Neural progenitor cell (in vitro differentiated cells): ENCODE measurements around the gene SEPTIN11.

Experiments used
- CTCF ChIP-seq: fragments of 200-600 bp; sonication (generic); IDR thresholded peaks from 2 replicates; pipeline ENCODE4 v1.5.1; 2017; ENCODE audit warnings: antibody characterized with exemption, mild to moderate bottlenecking
- EZH2phosphoT487 ChIP-seq: fragments of 200-600 bp; sonication (generic); IDR thresholded peaks from 2 replicates; pipeline ENCODE4 v1.6.1; 2017; ENCODE audit warnings: antibody characterized with exemption

DNA sequence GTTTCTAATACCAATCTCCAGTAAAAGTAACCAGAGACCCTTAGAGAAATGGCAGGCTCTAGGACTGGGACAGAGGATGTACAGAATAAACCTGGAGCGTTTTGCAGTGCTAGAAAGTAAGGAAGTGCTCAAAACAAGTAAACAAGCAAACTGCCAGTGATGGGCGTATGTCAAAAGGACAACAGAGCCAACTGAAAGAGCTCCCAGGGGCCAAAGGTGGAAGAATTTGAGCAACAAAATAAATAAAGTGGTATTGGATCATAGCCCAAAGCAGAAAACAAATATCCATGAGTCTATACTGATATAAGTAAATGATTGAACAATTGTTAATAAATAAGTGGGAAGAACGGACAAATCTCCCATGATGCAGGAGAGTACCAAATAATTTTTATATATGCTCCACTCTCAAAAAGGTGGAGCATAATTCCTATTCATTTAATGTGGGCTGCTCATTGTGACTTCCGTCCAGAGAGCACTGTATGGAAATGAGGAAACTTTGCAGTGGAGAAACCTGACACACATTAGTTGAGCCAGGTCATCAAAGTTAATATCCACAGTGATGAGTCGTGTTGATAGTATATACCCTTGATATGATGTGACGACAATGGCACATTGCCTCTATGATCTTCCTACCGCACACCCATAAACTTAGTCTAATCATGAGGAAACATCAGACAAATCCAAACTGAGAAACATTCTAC, 17.8 kb upstream of the SEPTIN11 start:
- no peak for TF ChIP-seq CTCF
- TF ChIP-seq EZH2phosphoT487, result no peak
